GM21515 (cell line): Measurements from ENCODE around the gene MEIOC.

Experiments
- ATAC-seq: cut with Tn5 transposase; IDR thresholded peaks from one replicate; pipeline ENCODE4 v1.9.1; 2021; ENCODE audit not compliant: unreplicated experiment

MEIOC gene

DNA sequence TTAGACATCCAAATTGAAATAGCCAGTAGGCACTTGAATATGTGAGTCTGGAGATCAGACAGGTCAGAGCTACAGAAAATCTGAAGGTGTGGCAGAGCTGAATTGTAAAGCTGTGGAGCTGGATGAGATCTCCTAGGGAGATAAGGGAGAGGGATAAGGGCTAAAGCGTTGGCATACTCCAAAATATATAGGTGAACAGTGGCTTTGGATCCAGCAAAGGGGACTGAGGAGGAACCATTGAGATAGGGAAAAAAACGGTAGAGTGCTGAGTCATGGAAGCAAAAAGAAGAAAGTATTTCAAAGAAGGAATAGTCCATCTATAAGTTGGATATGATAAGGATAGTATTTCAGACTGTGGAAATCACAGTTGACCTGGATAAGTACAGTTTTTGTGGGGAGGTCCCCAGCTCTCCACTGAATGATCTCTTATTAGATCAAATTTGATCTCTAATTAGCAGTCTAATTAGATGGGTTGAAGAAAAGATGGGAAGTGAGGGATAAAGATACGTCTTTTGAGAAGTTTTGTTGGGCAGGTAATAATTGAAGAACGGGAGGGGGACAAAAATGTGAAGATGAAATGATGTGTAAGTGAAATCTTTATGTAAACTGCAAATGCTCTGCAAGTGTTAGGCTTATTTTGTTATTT is 51.6 kb downstream of the MEIOC start:
- no peak for ATAC-seq

DNA sequence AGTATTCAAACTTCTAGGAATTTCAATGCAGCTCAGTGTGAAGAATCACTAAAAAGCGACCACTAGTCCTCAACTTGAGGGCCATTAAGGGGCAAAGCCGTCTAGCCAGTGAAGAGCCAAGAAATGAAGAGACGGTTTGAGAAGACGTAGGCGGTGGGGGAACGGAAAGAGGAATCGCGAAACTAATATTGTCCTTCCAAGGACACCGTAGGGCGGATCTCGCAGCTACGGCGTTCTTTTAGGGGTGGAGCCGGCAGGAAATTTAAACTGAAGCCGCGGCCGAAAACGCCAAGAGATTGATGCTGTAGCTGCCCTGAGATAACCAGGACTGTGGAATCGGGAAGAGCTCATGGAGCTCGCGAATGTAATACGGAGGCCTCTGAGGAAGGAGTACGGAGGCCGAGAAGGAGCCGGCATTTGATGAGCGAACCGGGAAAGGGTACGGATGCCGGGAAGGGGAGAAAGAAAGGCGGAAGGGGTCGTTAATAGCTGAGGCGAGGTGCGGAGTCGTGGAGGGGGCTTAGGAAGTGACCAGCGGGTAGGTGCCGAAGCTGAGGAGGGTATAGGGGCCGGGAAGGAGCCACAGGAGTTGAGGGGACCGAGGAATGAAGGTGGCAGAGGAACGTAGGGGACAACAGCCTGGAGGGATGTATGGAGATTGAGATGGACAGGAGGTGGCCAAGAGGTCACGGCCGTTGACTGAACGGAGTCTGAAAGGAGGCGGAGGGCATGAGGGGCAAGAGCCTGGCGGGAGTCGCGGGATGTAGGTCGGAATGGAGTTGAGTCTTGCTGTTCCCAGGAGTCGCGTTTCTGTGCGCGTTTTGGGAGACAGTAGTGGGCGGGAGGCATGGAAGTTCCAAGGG is 52.4 kb downstream of the MEIOC start, which contains the start of gene DBF4B:
Gene DBF4B, plus strand, starts transcription at position 265 of the 863 bp plus-strand sequence. Its CDS starts 156 bp downstream, at position 421.
- ATAC-seq = no peak

DNA sequence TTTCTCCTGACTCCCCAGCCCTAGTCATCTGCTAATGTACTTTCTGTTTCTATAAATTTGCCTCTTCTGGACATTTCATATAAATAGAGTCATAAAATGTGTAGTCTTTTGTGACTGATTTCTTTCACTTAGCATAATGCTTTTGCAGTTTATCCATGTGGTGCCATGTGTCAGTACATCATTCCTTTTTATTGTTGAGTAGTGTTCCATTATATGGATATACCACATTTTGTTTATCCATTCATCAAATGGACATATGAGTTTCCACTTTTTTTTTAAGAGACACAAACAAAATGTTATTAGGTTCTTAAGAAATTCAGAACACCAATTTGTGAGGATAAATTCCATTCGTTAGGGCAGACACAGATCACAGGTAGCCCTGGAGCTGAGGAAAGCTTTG is 63.2 kb downstream of the MEIOC start:
- ATAC-seq = no peak

DNA sequence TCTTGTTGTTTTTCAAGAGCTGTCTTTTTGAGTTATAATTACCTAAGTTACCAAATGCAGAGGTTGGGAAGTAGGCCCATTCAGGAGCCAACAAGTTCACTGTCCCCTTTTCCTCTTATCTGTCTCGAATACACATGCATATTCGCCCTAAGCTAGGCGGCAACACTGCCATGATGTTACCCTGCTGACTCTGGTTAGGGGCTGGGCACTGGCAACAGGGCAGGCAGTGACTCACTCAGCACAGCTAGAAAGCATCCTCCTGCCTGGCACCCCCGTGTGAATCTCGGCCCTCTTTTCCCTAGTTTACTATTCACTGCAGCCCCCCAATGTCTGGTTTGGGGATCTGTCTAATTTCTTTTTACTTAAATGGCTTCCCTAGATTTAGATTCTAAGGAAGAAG is 66.0 kb downstream of the MEIOC start:
- no peak for ATAC-seq
